GM20431 (cell line): ENCODE results near the gene URAD.

Source experiments
- in situ Hi-C: fragments of 300-500 bp; cut with MseI, MboI; formaldehyde crosslinking; loops from one replicate; pipeline ENCODE4 v1.15.0; 2020; ENCODE audit warnings: low sequenced_read_pairs; ENCODE audit not compliant: unreplicated experiment

URAD gene

GRCh38 chr13:27973291-27973690 is 15.2 kb downstream of the URAD start:
- in situ Hi-C loops = loop anchor here (25.0 kb wide), 2 partner anchors 136 to 436 kb away; no protein-coding TSS in a partner anchor

DNA sequence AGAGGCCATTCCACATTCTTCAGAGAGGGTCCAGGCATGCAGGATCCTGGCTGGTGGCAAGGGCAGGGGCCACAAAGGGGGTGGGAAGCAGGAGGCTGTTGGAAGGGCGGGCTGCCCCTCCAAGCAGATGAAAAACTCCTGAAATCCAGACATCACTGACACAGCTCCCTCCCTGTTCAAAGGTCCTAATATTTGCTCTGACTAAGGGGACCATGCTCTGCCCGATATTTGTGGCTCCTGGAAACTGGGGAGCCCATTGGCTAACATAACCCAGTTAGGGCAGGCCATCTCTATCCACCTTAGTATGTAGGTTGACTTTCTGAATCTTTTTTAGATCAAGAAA is 16.0 kb downstream of the URAD start:
- in situ Hi-C loops = loop anchor here (25.0 kb wide), 2 partner anchors 135 to 435 kb away; no protein-coding TSS in a partner anchor

GRCh38 chr13:27971776-27972477 is 16.6 kb downstream of the URAD start:
- in situ Hi-C loops = loop anchor here (25.0 kb wide), 2 partner anchors 135 to 435 kb away; no protein-coding TSS in a partner anchor

- in situ Hi-C loops = loop anchor here (25.0 kb wide), 2 partner anchors 134 to 434 kb away; no protein-coding TSS in a partner anchor
These were observed 17.3 kb downstream of the URAD start for GRCh38 chr13:27971236-27971645.

- in situ Hi-C loops = loop anchor here (25.0 kb wide), 2 partner anchors 133 to 433 kb away; no protein-coding TSS in a partner anchor
These were observed 17.9 kb downstream of the URAD start for GRCh38 chr13:27970382-27971235.

DNA sequence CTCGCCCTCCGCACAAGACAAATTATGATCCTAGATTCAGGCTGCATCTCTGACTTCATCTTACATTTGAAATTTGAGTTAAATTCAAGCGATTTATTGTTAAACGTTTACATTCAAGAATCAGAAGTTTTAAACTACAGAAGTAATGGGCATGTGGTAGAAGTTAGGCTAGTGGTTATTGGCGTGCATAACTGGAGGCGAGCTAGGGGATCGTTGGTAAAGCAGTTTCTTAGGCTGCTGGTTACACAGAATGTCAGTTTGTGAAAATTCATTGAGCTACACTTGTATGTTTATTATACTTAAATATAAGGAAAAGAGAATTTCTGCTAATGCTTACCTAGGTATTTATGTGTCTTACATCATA is 18.6 kb downstream of the URAD start:
- in situ Hi-C loops = loop anchor here (25.0 kb wide), 2 partner anchors 133 to 433 kb away; no protein-coding TSS in a partner anchor

GRCh38 chr13:27969082-27969865 is 19.2 kb downstream of the URAD start, which contains the start of gene CDX2:
TSS of gene CDX2 (minus strand) at chr13:27969315. CDS start at chr13:27969006, 309 bp downstream.
- in situ Hi-C loops = loop anchor here (25.0 kb wide), 2 partner anchors 132 to 432 kb away; no protein-coding TSS in a partner anchor

DNA sequence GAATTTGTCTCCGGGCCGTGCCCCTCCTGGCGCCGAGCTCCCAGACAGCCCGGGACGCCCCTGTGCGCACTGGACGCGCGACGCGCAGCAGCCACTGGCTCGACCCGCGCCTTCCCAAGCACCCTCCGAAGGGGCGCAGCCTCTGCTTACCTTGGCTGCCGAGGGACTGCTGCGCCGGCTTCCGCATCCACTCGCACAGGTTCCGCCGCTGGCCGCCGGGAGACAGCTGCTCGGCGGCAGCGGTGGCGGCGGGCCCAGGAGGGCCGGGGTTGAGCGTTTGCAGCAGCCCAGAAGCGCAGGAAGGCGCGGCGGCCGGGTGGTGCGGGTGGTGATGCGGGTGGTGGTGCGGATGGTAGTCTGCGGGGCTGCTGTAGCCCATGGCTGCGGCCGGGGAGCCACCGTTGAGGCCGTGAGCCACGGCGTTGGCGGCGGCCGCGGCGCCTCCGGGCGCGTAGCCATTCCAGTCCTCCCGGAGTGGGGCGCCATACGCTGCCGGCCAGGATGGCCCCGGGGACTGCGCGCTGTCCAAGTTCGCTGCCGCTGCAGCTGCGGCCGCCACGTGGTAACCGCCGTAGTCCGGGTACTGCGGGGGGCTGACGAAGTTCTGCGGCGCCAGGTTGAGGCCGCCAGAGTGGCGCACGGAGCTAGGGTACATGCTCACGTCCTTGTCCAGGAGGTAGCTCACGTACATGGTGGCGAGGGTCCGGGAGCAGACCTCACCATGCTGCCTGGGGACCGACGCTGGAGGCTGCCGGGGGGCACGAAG is 20.0 kb downstream of the URAD start:
- in situ Hi-C loops = loop anchor here (25.0 kb wide), 2 partner anchors 131 to 431 kb away; no protein-coding TSS in a partner anchor

DNA sequence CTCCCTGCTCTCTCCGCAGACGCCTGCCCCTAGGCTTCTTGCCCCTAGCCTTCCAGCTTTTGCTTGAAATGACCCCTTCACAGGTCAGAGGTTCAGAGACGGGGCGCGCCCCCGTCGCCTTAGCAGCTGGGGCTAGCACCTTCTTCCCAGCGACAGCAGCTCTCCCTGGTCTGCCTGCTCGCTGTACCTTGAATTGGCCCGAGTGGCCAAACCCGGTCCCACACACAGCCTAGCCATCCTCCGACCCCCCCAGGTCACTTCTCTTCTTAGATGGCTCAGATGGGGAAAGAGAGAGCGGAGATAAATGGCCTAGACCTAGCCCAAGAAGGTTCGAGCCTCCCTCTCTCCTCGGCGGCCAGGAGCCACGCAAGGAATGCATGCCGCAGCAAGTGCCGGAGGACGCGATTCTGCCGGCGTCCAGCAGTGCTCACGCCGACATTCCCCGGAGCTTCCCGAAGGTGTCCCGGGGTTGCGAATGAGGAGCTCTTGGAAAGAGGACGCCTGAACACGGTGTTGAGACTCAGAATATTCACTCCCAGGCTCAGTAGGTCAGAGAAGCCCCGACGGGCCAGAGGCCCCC is 20.7 kb downstream of the URAD start:
- in situ Hi-C loops = loop anchor here (25.0 kb wide), 2 partner anchors 131 to 431 kb away; no protein-coding TSS in a partner anchor

GRCh38 chr13:27967203-27967735 is 21.2 kb downstream of the URAD start:
- in situ Hi-C loops = loop anchor here (25.0 kb wide), 2 partner anchors 130 to 430 kb away; no protein-coding TSS in a partner anchor

DNA sequence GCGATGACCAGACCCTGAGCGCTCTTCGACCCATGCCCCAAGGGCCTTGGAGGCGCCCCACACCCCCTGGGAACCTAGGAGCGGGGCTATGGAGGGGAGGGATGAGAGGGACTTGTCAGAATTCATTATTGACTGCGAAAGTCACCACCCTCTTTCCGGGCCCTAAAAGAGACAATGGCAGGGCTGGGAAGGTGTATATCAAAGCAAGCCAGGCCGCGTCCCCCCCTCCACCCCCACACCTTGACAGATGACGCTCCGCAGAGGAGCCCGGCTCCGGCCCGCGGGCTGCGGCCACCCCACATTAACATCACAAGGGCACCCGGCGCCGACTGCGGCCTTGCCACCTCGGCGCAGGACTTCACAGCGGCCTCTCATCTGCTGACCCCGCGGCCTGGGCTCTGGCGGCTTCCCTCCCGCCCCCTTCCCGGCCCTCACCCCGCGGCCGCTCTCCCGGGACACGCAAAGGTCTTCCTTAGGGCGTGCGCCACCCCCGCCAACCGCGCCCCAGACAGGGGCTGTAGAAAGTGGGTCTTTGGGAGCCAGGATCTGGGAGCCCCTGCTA is 21.8 kb downstream of the URAD start:
- in situ Hi-C loops = loop anchor here (25.0 kb wide), 2 partner anchors 129 to 429 kb away; no protein-coding TSS in a partner anchor

DNA sequence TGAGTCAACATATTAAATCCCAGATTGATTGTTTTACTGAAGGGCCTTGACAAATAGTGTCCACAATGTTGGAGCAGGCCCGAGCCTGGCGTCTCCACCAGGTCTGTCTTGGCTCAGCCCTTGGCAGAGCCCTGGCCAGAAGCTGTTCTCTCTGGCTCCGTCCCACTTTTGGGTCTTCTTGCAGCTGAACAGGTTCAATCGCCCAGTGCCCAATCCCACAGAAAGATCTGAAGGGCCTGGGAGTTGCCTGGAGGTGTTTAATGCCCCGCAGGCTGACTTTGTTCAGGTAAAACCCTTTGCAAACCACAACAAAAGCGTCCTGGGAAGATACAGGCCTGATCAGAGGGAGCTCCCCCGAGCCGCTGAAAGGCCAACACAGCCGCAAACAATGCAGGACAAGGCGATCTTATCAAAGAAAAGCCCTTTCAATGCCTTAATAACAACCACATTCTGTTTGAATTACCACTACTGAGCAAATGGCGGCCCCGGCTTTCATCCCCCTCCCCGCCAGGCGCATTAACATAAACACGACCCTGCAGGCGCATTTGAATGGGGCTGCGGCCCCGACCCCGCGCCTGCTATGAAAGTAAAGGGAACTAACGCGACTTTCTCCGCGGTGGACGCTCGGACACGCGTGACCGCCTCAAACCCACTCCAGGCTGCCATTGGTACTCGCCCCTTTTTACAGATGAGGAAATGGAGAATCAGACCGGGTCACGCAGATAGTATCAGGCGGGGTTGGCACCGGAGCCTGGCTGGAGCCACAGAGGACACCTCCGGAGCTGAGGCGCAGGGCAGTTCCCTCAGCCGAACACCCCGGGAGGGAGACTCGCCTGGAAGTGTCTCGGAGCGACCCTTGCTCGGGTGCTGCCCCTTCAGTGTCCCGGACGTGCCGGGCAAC is 22.5 kb downstream of the URAD start:
- in situ Hi-C loops = loop anchor here (25.0 kb wide), 2 partner anchors 129 to 429 kb away; no protein-coding TSS in a partner anchor

DNA sequence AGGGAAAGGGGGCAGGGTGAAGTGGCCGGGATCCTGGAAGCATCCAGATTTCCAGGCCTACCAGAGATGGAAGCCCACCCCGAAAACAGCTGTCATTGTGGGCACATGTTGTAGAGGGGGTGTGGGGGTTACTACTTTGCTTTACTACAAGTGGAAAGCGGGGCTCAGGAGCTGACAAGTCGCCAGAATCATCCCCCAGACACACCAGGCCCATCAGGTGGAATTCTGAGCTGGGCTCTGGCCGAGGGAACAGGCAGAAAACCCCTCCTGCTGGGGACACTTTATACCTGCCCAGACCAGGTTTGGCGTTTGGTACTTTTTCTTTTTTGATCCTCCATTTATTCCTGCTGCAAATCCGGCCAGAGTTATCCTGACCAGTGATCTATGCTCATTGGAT is 23.2 kb downstream of the URAD start:
- in situ Hi-C loops = loop anchor here (25.0 kb wide), 2 partner anchors 128 to 428 kb away; no protein-coding TSS in a partner anchor

GRCh38 chr13:27964741-27965323 is 23.7 kb downstream of the URAD start:
- in situ Hi-C loops = loop anchor here (25.0 kb wide), 2 partner anchors 128 to 428 kb away; no protein-coding TSS in a partner anchor

DNA sequence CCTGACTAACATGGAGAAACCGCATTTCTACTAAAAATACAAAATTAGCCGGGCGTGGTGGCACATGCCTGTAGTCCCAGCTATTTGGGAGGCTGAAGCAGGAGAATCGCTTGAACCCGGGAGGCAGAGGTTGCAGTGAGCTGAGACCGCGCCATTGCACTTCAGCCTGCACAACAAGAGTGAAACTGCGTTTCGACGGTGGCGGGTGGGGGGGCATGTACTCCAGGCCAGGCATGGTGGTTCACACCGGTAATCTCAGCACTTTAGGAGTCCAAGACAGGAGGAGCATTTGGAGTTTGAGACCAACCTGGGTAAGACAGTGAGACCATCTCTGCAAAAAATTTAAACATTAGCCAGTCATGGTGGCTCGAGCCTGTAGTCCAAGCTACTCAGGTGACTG is 24.3 kb downstream of the URAD start:
- in situ Hi-C loops = loop anchor here (25.0 kb wide), 2 partner anchors 127 to 427 kb away; no protein-coding TSS in a partner anchor

GRCh38 chr13:27963491-27963890 is 25.0 kb downstream of the URAD start:
- in situ Hi-C loops = loop anchor here (25.0 kb wide), 2 partner anchors 126 to 426 kb away; no protein-coding TSS in a partner anchor
